ENCODE data around the gene MAP2K6.

MAP2K6 gene

DNA sequence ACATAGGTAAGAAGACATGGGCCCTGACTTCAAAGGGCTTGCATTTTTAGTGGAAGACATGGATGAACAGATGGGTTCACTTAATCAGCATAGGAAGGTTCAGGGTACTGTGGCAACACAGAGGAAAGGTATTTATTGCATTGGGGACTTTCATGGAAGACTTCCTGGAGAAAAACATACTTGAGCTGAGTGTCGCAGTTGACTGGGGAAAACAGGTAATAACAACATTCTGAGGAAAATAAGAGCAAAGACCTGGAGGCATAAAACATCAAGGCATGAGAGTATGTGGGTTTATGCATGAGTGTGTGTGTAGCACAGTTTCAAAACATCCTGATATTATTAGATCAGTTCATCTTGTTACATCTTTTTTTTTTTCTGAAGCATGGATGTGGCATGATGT, 82.7 kb downstream of the MAP2K6 start:
- no peak for DNase-seq

DNA sequence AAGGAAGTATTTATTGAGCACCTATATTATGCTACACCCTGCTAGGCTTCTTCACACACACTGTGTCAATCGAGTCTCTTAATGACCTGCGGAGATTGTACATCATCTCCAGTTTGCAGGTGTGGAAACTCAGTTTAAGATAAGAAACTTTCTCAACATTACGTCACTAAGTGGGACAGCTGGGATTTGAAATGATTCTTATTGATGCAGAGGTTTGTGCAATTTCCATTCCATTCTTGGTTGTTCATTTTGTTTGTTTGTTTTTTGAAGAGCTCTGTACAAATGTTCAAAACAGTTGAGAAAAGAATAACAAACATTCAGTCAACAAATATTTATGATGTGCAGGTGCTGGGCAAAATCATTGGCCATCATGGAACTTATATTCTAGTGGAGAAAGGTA, 84.8 kb downstream of the MAP2K6 start:
- DNase-seq = no peak

DNA sequence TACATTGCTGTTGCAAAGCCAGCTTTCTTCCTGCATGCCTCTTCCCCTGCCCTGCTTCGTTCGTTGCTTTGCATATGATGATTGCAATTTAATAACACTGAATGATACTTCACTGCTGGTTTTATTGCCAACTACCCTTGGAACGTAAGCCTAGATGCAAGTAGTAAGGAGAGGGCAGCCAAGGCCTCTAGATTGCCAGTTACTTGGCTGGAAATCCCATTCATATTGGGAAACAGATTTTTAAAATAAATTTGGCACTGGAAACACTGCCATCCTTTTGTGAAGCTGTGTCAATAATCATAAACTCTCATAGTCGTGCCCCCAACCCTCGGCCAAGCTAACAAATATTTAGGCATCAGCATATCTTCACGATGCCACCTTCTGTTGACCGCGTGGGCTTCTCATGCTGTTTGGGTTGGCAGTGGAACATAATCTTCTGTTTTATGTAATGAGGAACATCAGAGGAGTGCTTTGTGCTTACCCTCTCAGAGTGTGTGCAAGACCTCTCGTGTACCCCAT, 86.5 kb downstream of the MAP2K6 start:
- DNase-seq = no peak

DNA sequence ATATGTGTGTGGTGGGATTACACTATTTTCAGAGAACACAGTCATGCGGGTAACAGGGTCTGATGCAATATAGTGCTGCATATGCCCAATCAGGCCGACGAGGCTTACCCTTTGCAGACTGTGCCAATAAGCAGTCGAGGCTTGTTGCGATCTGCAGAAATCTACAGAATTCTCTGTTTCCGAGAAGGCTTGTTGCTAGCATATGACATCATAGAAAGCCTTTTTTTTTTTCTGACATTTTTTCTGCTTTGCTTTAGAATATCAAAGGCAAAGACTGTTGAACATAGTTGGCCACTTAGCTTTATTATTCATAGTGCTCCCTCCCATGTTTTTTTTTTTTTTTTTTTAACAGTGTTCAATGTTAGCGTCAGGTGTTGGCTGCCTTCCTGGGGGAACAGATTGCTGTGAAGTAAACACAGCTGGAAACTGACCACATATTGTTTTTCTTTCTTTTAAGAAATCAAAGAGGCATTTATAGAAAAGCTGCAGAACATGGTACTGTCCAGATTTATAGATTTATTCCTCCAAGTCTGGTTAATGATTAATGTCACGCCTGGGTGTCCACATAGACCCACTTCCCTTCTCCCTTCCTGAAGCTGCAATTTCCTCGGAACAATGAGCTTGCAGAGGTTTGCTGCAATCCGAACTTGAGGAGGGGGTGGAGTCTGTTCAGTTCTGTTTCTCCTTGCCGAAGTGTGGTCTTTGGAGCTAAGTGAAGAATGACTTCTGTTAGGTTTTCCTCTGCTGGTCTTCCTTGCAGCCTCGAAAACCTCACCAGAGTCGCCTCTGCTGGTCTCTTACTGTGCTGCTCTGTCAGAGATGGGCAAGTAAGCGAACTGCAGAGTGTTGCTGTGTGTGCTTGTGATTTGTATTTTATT, 87.3 kb downstream of the MAP2K6 start:
- DNase-seq = no peak

DNA sequence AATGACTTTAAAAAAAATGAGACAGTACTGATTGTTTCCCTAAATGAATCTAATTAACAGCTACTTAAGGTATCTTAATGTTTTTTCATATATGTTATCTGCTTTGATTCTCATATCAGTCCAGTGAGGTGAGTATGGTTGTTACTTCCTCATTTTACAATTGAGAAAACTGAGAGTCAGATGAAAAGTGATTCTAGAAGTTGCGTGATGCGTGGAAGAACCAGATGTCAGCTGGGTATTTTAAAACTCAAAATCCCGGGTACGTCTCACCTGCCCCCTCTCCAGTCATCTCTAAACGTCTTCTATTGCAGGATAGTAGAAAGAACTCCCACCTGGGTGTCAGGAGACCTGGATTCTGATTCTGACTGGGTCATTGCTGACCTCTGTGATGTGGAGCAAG, 89.2 kb downstream of the MAP2K6 start:
- no peak for DNase-seq

DNA sequence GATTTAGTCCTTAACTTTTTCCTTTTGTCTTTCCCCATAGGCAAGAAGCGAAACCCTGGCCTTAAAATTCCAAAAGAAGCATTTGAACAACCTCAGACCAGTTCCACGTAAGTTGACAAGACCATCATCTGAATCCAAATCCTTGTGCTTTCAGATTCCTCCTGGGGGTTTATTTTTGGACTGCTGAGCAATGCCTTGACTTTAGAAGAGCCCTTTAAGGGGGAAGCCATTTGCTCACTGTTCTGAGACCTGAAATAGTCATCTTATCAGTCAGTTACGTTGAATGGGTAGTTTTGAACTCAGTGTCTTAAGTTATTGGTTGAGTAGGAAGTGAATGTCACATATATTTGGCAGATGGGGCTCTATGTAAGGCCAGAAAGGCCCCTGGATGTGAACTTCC, 91.2 kb downstream of the MAP2K6 start:
- no peak for DNase-seq

DNA sequence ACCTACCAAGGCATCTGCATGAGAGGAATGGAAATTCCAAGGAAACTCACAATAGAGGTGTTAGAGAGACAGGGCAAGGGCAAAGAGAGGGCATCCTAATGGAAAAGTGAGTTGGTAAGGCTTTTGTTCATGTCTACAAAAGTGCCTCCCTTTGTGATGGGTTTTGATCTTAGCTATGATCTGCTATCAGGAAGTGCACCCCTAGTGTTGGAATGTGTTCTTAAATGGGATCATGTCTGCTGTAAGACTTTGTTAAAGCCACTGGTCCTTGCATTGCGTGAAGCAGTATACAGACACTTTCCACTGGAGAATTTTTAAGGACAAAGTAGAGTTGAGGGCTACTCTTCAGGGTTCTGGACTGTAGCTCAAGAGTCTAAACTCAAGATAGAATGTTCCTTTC, 92.0 kb downstream of the MAP2K6 start:
- no peak for DNase-seq

DNA sequence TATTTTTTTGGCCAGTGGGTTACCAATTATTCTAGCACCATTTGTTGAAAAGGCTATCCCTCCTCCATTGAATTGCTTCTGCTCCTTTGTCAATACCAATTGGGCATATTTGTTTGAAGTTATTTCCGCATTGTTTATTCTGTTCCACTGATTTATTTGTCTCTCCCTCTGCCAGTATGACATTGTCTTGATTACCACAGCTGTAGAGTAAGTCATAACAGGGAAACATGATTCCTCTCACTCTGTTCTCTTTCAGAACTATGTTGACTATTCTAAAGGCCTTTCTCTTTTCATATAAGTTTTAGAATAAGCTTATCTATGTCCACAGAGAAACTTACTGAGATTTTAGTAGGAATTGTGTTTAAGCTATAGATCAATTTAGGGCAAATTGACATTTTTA, 94.3 kb downstream of the MAP2K6 start:
- no peak for DNase-seq

DNA sequence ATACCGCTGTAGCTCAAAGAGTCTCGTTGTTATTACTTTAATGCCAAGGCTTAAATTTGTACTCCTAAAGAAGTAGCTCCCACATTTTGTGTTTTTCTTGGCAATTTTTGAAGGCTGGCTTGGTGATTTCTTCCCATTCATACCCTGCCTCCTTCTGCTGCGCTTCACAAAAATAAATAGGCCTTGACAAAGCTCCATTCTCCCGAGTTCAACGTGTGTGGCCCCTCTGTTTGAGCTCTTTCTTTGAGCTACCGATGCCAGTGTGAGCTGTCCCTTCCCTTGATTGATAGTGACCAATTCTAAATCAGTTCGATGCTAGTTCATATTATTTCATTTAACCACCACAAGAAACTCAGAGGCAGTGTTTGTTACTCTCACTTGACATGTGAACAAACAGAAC, 96.8 kb downstream of the MAP2K6 start:
- DNase-seq = no peak

DNA sequence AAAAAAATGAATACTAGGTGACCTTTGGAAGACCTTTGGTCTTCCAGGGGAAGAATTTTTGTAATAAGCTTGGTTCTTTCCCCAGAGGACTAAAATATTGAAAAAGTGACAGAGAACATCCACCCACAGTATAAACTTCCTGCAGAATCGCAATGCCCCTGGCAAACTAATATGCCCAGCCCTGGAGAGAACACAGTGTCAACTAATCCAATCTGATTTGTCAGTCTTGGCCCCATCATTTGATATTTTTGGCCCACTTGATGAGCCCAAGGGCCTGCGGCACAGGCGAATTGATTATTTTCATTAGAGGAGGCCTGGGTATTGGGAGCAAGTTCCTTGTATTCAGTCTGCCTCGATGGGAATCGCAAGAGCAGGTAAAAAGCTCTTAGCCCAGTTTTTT, 98.4 kb downstream of the MAP2K6 start:
- DNase-seq = no peak

DNA sequence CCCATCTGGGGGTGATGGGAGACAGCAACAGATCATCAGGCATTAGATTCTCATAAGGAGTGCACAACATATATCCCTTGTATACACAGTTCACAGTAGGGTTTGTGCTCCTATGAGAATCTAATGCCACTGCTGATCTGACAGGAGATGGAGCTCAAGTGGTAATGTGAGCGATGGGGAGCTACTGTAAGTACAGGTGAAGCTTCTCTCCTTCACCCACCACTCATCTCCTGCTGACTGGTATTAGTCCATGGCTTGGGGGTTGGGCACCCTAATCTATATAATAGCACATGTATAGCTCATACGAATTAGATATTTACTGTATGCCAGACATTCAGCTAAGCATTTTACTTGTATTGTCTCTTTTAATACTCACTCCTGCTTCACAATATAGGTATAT, 101.7 kb downstream of the MAP2K6 start:
- no peak for DNase-seq

DNA sequence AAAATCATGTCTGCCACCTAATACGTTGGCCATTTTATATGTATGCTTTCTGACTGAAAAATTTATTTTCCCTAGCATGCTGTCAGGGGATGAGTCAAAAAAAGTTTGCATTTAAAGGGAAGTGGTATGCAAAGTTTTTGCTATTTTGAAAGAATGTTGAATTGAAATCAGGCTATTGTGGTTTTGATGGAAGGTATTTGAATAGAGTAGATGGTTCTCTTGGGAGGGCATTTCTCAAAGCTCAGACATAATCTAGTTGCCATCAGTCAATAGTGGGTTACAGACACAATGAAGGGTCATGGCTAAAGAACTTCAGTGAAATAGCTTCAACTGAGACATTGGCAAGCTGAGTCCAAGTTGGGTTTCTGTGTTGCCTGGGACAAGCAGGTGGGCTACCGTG, 102.4 kb downstream of the MAP2K6 start:
- no peak for DNase-seq

DNA sequence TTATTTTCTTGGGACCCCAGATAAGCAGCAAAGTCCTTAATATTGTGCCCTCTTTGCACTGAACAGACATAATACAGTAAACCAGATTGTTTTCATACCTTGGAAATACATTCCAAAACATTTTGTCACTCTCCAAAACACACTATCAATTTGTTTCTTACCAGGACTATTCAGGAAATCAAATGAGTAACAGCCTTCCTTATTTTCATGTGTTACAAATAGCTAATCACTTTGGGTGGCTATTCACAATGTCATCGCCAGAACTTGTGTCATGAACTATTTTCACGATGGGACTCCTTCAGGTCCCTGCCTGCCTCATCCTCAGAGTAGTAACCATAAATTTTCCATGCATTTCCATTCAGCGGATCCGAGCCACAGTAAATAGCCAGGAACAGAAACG, 104.5 kb downstream of the MAP2K6 start:
- no peak for DNase-seq

DNA sequence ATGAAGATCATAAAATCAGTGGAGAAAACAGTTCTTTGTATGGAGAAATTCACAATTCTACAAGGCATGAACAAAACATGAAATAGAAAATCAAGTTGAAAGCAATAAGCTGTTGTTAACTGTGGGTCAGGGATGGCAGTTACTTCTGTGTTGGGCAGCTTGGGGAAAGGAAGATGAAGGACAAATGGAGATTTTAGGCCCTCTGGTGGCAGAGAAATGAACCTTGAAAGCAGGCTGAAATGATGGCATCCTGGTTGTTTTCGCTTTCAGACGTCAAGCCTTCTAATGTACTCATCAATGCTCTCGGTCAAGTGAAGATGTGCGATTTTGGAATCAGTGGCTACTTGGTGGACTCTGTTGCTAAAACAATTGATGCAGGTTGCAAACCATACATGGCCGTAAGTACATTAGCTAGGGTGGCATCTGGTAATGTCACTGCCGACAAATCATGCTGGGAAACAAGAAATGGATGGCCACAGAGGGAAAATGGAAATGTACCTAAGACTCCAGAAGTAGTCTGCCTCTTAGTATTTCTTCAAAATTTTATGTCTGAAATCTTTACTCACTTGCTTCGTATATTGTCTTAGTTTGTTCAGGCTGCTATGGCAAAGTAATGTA, 108.9 kb downstream of the MAP2K6 start:
- DNase-seq = no peak

DNA sequence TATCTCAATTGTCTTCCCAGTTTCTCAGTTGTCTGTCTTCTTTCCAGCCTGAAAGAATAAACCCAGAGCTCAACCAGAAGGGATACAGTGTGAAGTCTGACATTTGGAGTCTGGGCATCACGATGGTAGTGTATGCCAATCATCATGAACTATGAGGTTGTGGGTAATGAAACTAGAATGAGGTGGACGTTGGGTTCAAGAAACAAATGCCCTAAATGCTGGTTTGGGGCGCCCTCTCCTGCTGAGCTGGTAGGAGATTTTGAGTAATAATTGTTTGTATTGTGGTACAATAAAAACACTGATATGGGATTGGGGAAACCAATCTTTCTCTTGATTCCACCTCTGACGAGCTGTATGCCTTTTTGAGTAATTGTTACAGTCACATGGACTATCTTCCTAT, 110.4 kb downstream of the MAP2K6 start:
- DNase-seq = no peak

DNA sequence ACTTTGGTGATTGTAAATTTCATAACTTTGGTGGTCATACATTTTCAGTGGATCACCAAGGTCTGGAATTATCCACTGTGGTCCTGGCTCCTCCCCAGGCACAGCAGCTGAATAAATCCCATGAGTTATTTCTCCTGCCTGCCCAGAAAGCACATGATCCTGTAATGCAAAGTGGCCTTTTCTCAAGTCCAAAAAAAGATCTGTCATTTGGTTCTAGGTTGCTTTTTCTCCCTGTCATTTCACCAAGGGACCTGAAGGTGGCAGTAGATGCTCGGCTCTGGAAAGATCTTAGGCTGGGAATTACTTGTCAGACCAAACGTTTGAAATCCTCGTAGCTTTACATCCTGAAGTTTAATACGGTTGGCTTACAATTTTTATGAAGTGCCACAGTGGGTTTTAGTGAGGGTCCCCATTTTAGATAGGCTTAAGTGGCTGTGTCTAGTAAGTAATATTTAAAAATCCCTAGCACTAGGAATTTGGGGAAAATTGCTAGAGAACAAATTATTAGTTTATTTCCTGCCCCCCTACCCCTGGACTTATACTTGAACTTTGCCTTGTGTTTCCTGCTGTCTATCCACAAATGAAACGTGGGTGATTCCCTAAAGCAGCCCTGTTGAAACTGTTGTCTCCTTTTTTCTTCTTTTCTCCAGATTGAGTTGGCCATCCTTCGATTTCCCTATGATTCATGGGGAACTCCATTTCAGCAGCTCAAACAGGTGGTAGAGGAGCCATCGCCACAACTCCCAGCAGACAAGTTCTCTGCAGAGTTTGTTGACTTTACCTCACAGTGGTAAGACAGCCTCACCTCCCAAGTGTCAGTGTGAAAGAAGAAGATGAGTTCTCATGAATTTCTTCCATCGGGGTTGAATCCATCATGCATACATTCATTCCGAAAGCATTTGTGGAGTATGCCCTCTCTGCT, 111.7 kb downstream of the MAP2K6 start:
- DNase-seq = no peak

DNA sequence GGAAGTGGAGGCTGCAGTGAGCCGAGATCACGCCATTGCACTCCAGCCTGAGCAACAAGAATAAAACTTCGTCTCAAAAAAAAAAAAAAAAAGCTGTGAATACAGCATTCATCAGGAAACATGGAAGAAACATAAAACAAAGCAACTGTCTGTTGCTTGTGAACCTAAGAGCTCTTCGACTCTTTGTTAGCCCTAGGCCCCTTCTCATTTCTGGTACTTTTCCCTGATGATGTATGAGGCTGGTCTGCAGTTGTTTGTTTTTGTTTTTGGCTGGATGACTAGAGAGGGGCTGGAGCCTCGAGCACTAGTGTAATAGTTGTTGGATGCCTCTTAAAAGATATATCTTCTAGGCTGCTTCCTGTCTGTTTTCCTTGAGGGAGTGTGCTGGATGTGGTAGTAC, 113.5 kb downstream of the MAP2K6 start:
- no peak for DNase-seq

DNA sequence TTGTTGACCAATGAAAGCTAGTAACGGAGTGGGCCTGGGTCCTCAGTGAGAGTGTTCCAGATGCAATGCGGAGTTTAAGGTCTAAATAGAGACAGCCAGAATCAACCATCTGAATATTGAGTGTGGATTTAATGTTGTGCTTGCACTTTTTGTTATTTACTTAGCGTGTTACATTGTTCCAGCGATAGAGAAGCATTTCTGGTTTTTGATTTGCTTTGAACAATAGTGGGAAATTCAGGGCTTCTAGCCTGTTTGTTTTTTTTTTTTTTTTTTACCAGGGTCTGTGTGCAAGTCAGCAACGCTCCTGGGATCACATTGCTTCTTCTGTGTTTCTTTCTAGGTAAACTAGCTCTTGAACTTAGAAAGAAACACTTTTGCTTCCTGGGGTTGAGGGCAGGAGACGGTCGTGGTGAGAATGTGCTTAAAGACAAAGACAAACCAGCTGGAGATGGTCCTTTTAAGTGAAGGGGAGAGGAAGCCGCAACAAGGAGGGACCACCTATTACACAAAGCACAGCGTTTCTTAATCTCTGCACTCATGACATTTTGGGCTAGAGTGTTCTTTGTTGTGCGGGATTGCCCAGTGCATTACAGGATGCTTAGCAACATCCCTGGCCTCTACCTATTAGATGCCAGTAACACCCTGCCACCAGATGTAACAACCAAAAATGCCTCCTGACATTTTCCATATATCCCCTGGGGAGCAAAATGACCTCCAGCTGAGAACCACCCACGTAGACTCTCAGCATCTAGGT, 119.2 kb downstream of the MAP2K6 start:
- no peak for DNase-seq

DNA sequence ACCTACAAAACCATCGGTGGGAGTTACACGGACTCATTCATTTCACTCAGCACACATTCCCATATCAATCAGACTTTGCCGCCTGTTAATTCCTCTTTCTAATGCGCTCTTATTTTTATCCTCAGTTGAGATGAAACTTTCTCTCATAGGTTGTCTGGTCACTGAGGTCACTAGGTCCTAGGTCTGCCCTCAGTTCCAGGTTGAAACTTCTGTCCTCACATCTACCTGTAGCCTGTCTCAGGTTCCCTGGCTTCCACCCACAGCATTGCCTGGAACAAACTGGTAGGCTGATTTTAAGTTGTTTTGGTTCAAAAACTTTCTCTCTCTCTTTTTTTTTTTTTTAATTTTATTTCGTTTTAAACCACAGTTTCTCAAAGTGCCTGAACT, 119.7 kb downstream of the MAP2K6 start:
- DNase-seq = no peak

DNA sequence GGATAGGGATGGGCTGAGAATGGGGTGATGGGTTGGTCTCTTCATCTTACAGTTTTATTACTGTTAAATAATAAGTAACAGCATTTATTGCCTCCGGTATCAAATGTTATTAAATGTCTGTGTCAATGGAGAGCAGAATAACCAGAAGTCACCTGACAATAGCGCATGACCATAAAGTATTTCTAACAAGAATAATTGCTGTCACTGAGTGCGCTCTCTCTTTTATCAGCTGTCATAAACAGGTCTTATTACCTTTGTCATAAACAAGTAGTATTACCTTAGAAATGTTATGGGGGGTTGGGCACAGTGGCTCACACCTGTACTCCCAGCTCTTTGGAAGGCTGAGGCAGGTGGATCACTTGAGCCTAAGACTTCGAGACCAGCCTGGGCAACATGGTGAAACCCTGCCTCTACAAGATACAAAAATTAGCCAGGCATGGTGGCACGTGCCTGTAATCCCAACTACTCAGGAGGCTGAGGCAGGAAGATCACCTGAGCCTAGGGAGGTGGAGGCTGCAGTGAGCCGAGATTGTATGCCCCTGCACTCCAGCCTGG, 120.6 kb downstream of the MAP2K6 start:
- DNase-seq = no peak

DNA sequence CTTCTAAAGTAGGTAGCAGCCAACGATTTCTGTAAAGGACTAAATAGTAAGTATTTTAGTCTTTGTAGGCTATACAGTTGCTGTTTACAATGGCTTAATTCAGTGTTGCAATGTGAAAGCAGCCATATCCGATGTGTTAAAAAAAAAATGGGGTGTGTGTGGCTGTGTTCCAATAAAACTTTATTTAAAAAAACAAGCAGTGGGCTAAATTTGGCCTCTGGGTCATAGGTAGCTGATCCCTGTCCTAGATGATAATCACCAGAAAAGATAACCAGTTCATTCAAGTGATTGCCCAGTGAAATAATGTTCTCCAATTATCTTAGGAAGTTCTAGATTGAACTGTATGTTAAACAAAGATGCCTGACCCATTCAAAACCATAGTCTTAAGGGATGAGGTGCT, 124.3 kb downstream of the MAP2K6 start:
- DNase-seq = no peak

DNA sequence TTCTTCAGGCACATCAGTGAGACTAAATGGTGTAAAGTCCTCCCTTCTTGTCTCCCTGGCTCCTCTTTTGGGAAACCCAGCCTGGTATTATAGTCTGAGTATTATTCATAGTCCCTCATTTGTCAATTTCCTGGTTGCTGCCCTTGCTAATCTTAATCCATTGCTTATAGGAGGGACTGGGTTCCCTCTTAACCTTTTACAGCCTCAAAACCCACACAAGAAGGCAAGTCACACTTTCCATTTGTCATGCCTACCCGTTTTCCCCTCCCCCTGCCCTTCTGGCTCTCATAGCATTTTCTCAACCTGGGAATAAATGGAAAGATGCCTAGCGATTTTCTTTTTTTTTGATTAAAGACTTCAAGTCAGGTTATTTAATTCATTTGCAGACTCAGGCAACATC, 124.8 kb downstream of the MAP2K6 start:
- no peak for DNase-seq

Measured in activated CD4-positive, alpha-beta T cell treated with anti-CD3 and anti-CD28 coated beads for 1 hour (primary cell).